ENCODE results near the gene GLT8D1.

GLT8D1 gene

GRCh38 chr3:52671676-52672075, 33.9 kb downstream of the GLT8D1 start:
- no peak for DNase-seq
- Histone ChIP-seq H3K36me3 (replicated peaks) (peaks cover 17% of the 10 kb centered on the region), H3K27ac (peak overlapping the region; percentile 85), H3K4me3 (ENCODE audit: low read depth, low read length) (no peak overlapping the region), H3K27me3 (replicated peaks) (no peaks in the 10 kb centered on the region)
- in situ Hi-C loops (cut with HindIII; ENCODE audit: low pct_ligation_motif_present, low sequenced_read_pairs) = no loop called here
- TF ChIP-seq, protein P1, sequence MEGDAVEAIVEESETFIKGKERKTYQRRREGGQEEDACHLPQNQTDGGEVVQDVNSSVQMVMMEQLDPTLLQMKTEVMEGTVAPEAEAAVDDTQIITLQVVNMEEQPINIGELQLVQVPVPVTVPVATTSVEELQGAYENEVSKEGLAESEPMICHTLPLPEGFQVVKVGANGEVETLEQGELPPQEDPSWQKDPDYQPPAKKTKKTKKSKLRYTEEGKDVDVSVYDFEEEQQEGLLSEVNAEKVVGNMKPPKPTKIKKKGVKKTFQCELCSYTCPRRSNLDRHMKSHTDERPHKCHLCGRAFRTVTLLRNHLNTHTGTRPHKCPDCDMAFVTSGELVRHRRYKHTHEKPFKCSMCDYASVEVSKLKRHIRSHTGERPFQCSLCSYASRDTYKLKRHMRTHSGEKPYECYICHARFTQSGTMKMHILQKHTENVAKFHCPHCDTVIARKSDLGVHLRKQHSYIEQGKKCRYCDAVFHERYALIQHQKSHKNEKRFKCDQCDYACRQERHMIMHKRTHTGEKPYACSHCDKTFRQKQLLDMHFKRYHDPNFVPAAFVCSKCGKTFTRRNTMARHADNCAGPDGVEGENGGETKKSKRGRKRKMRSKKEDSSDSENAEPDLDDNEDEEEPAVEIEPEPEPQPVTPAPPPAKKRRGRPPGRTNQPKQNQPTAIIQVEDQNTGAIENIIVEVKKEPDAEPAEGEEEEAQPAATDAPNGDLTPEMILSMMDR (IDR thresholded peaks at IDR 0.05; ENCODE audit: low read depth, low read length, missing control alignments) = no peak

DNA sequence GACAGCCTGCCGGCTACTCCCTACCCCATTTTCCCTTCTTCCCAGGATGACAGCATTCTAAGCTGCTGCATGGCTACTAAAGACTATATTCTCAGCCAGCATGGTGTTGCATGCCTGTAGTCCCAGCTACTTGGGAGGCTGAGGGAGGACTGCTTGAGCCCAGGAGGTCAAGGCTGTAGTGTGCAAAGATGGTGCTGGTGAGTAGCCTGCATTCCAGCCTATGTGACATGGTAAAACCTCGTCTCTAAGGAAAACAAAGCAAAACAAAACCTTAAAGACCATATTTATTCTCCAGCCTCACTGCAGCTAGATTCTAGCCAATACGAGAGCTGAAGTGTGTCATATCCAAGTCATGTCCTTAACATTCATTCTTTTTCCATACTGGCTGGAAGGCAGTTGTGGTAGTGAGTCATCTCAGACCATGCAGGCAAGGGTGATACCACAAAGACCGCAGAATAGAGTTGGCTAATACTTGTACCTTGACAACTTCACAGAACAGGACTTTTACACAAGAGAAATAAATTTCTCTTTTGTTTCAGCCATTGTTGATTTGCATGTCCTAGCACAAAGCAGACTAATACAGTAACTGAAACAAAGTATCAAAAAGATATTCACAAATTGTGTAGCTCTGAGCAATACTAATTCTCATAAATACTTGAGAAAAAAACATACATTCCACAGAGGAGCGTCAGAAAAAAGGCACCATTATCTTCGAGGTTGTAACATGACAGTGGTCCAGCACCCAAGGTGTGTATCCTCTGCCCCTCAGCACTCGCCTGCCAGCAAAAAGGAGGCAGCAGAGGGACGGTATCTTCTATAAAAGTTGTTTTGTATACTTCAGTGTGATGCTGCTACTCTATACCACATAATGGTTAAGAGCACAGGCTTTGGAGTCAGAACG, 34.7 kb downstream of the GLT8D1 start:
- H3K4me3 ChIP-seq (ENCODE audit: low read depth, low read length) = no peak overlapping the region
- in situ Hi-C loops (cut with HindIII; ENCODE audit: low pct_ligation_motif_present, low sequenced_read_pairs) = no loop called here
- TF ChIP-seq, protein P1 (IDR thresholded peaks at IDR 0.05; ENCODE audit: low read depth, low read length, missing control alignments) = no peak

DNA sequence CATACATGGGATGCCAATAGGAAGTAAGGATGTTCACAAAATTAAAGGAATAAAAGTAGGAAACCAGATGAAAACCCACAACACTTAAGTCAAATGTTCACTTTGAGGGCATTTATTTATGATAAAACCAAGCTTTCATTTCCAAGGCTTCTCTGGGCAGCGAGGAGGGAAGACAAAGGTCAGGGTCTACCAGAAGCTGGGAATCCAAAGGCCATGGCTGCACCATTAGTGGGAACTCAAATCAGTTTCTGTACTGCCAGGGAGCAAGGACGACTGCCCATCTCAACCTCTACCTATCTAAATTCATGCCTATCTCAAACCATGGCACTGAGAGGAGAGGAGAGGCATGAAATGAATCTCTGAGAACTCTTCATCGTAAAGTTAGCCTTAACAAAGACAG, 42.5 kb downstream of the GLT8D1 start:
- TF ChIP-seq, protein P1 (IDR thresholded peaks at IDR 0.05; ENCODE audit: low read depth, low read length, missing control alignments) = no peak
- in situ Hi-C loops (cut with HindIII; ENCODE audit: low pct_ligation_motif_present, low sequenced_read_pairs) = no loop called here
- Histone ChIP-seq H3K27ac (no peak overlapping the region), H3K27me3 (replicated peaks) (no peaks in the 10 kb centered on the region), H3K36me3 (replicated peaks) (peaks cover 39% of the 10 kb centered on the region), H3K4me3 (ENCODE audit: low read depth, low read length) (no peak overlapping the region)
- DNase-seq = no peak

More for the DNA sequence above, 34.7 kb downstream of the GLT8D1 start:
- Histone ChIP-seq H3K27ac (peak overlapping the region; percentile 94), H3K36me3 (replicated peaks) (peaks cover 15% of the 10 kb centered on the region), H3K27me3 (replicated peaks) (no peaks in the 10 kb centered on the region)
- peak; percentile 99 for DNase-seq

- peaks cover 55% of the 10 kb centered on the region for H3K36me3 ChIP-seq (replicated peaks)
- no peaks in the 10 kb centered on the region for H3K27me3 ChIP-seq (replicated peaks)
- in situ Hi-C loops (cut with HindIII; ENCODE audit: low pct_ligation_motif_present, low sequenced_read_pairs) = no loop called here
- no peak overlapping the region for H3K4me3 ChIP-seq (ENCODE audit: low read depth, low read length)
- no peak for DNase-seq
- H3K27ac ChIP-seq = no peak overlapping the region
- TF ChIP-seq, protein P1 (IDR thresholded peaks at IDR 0.05; ENCODE audit: low read depth, low read length, missing control alignments) = no peak
Measured at GRCh38 chr3:52660046-52660445, 45.5 kb downstream of the GLT8D1 start.

- H3K36me3 ChIP-seq (replicated peaks) = peaks cover 68% of the 10 kb centered on the region
- in situ Hi-C loops (cut with HindIII; ENCODE audit: low pct_ligation_motif_present, low sequenced_read_pairs) = no loop called here
- no peak overlapping the region for H3K27ac ChIP-seq
Measured at GRCh38 chr3:52655895-52656294, 49.7 kb downstream of the GLT8D1 start.

More at GRCh38 chr3:52655895-52656294, 49.7 kb downstream of the GLT8D1 start:
- H3K27me3 ChIP-seq (replicated peaks) = no peaks in the 10 kb centered on the region
- DNase-seq = no peak
- TF ChIP-seq, protein P1 (IDR thresholded peaks at IDR 0.05; ENCODE audit: low read depth, low read length, missing control alignments) = no peak
- H3K4me3 ChIP-seq (ENCODE audit: low read depth, low read length) = no peak overlapping the region

Data from brain microvascular endothelial cell (primary cell).